H1 (cell line): ENCODE data around the gene SMARCC1. TPM values are rescaled to one million over a fixed set of nuclear protein-coding genes. Genes with fewer than 3 reads are reported as not detected.

Experiments used
- CTCF ChIA-PET: fragments of 300-600 bp; sonication (Branson Sonifier 250); formaldehyde crosslinking; loops from one replicate; lab custom pipeline; 2021; ENCODE audit not compliant: partially characterized antibody; lab: Charles Lee
- POLR2A ChIA-PET: fragments of 300-600 bp; sonication (Branson Sonifier 250); formaldehyde crosslinking; loops from one replicate; lab custom pipeline; 2021; ENCODE audit warnings: inconsistent platforms; ENCODE audit not compliant: partially characterized antibody; lab: Charles Lee
- DNase-seq, 2 experiments: peaks; one replicate each; pipeline versions ENCODE4 v3.0.0 to v3.0.0-alpha.2; 2010 to 2022; ENCODE audit warnings: low spot score in 2 of 2, low read depth in 1 of 2, mixed read lengths in 1 of 2
- FAIRE-seq: peaks from 2 replicates; lab custom pipeline; 2011; peaks lifted over from hg19 to GRCh38; lab: Jason Lieb, UNC
- H2AFZ ChIP-seq: 2 replicates; pipeline ENCODE4 v1.8.1; 2012; ENCODE audit warnings: low read length, inconsistent platforms
- H2AK5ac ChIP-seq: 2 replicates; pipeline ENCODE4 v1.6.1; 2013; ENCODE audit warnings: low read depth, low read length
- H2BK120ac ChIP-seq: replicated peaks from 2 replicates; pipeline ENCODE3; 2013; ENCODE audit warnings: low read depth, low read length, inconsistent platforms
- H2BK12ac ChIP-seq: 2 replicates; pipeline ENCODE4 v1.6.1; 2013; ENCODE audit warnings: low read depth, low read length
- H2BK15ac ChIP-seq: 2 replicates; pipeline ENCODE4 v1.6.1; 2013; ENCODE audit warnings: low read length
- H2BK20ac ChIP-seq: 2 replicates; pipeline ENCODE4 v1.6.1; 2013; ENCODE audit warnings: low read length
- H2BK5ac ChIP-seq: 2 replicates; pipeline ENCODE4 v1.6.1; 2013; ENCODE audit warnings: low read depth, low read length
- H3K14ac ChIP-seq: 2 replicates; pipeline ENCODE4 v1.6.1; 2013; ENCODE audit warnings: inconsistent platforms; ENCODE audit not compliant: insufficient read length
- H3K18ac ChIP-seq: 2 replicates; pipeline ENCODE4 v1.6.1; 2013; ENCODE audit warnings: low read length; ENCODE audit errors: extremely low read depth
- H3K23ac ChIP-seq: 2 replicates; pipeline ENCODE4 v1.6.1; 2013; ENCODE audit warnings: inconsistent platforms; ENCODE audit not compliant: insufficient read length
- H3K23me2 ChIP-seq: 2 replicates; pipeline ENCODE4 v1.6.1; 2013; ENCODE audit warnings: low read depth, low read length
- H3K27ac ChIP-seq: 2 replicates; pipeline ENCODE4 v1.6.1; 2011; ENCODE audit warnings: low read depth, low read length, inconsistent platforms
- H3K27me3 ChIP-seq, 4 experiments: replicated peaks in 1 of 4; 1 replicate in 1 of 4; 2 replicates in 3 of 4; pipeline versions ENCODE4 v1.6.1 to v1.8.1; 2011 to 2013; ENCODE audit warnings: low read length in 3 of 4, mild to moderate bottlenecking in 3 of 4, inconsistent platforms in 2 of 4, mixed read lengths in 2 of 4, moderate library complexity in 1 of 4; ENCODE audit not compliant: control insufficient read depth in 3 of 4, insufficient read depth in 3 of 4; ENCODE audit errors: extremely low read depth in 1 of 4
- H3K36me3 ChIP-seq, 4 experiments: 2 replicates each; pipeline versions ENCODE4 v1.6.1 to v1.8.1; 2011 to 2013; ENCODE audit warnings: mild to moderate bottlenecking in 4 of 4, low read length in 3 of 4, moderate library complexity in 2 of 4, control low read depth in 1 of 4, inconsistent platforms in 1 of 4; ENCODE audit not compliant: insufficient read depth in 4 of 4, control insufficient read depth in 2 of 4
- H3K4ac ChIP-seq: replicated peaks from 2 replicates; pipeline ENCODE3; 2013; ENCODE audit warnings: low read length, low read depth, mixed read lengths, inconsistent platforms; ENCODE audit not compliant: insufficient read length
- H3K4me1 ChIP-seq, 4 experiments: replicated peaks in 1 of 4; 1 replicate in 1 of 4; 2 replicates in 3 of 4; pipeline versions ENCODE4 v1.6.1 to v1.8.1; 2011 to 2013; ENCODE audit warnings: low read length in 3 of 4, inconsistent platforms in 2 of 4, mixed read lengths in 1 of 4; ENCODE audit not compliant: insufficient read depth in 4 of 4, control insufficient read depth in 3 of 4
- H3K4me2 ChIP-seq, 2 experiments: 2 replicates each; pipeline versions ENCODE4 v1.6.1 to v1.8.1; 2011 to 2013; ENCODE audit warnings: low read depth in 2 of 2, low read length in 2 of 2, control low read depth in 1 of 2, inconsistent platforms in 1 of 2, mild to moderate bottlenecking in 1 of 2; ENCODE audit not compliant: insufficient read depth in 1 of 2
- H3K4me3 ChIP-seq, 4 experiments: fragments of 200-600, 300-600 bp in 1 of 4; sonication (generic), shearing (Covaris generic), sonication (Bioruptor Twin) in 1 of 4; 2 replicates each; pipeline versions ENCODE4 v1.5.1 to v1.8.1; 2011 to 2016; ENCODE audit warnings: low read length in 4 of 4, low read depth in 3 of 4, control low read depth in 2 of 4, inconsistent platforms in 2 of 4, mild to moderate bottlenecking in 2 of 4, mixed read lengths in 1 of 4, moderate library complexity in 1 of 4; ENCODE audit not compliant: insufficient read depth in 2 of 4; ENCODE audit errors: extremely low read depth in 1 of 4
- H3K56ac ChIP-seq: replicated peaks from 2 replicates; pipeline ENCODE3; 2013; ENCODE audit warnings: low read depth, mild to moderate bottlenecking, mixed read lengths, low read length, inconsistent platforms; ENCODE audit not compliant: insufficient read length
- H3K79me1 ChIP-seq: 2 replicates; pipeline ENCODE4 v1.6.1; 2013; ENCODE audit warnings: low read depth, low read length, control low read depth
- H3K79me2 ChIP-seq, 2 experiments: 2 replicates each; pipeline versions ENCODE4 v1.6.1 to v1.8.1; 2012 to 2013; ENCODE audit warnings: low read length in 2 of 2, mild to moderate bottlenecking in 2 of 2, inconsistent platforms in 1 of 2; ENCODE audit not compliant: insufficient read depth in 2 of 2, control insufficient read depth in 1 of 2
- H3K9ac ChIP-seq, 4 experiments: replicated peaks in 1 of 4; 1 replicate in 1 of 4; 2 replicates in 3 of 4; pipeline versions ENCODE4 v1.6.1 to v1.8.1; 2011 to 2013; ENCODE audit warnings: low read depth in 3 of 4, low read length in 3 of 4, control low read depth in 2 of 4, mild to moderate bottlenecking in 2 of 4, moderate library complexity in 2 of 4, inconsistent platforms in 1 of 4; ENCODE audit errors: extremely low read depth in 1 of 4
- H3K9me3 ChIP-seq, 2 experiments: 2 replicates each; pipeline versions ENCODE4 v1.6.1 to v1.8.1; 2012 to 2013; ENCODE audit warnings: mild to moderate bottlenecking in 2 of 2, moderate library complexity in 2 of 2, control low read depth in 1 of 2, inconsistent platforms in 1 of 2, low read depth in 1 of 2, low read length in 1 of 2, mixed read lengths in 1 of 2; ENCODE audit not compliant: insufficient read depth in 2 of 2
- H4K20me1 ChIP-seq, 2 experiments: replicated peaks in 1 of 2; 2 replicates each; pipeline versions ENCODE3 to v1.8.1; 2011 to 2013; ENCODE audit warnings: inconsistent platforms in 2 of 2, low read length in 2 of 2, mild to moderate bottlenecking in 1 of 2; ENCODE audit not compliant: insufficient read depth in 2 of 2, control insufficient read depth in 1 of 2
- H4K5ac ChIP-seq: 2 replicates; pipeline ENCODE4 v1.6.1; 2013; ENCODE audit warnings: low read length, low read depth, mixed read lengths, inconsistent platforms; ENCODE audit not compliant: insufficient read length
- H4K8ac ChIP-seq: 2 replicates; pipeline ENCODE4 v1.8.0; 2013; ENCODE audit warnings: mild to moderate bottlenecking, moderate library complexity, low read length, inconsistent platforms; ENCODE audit not compliant: insufficient read depth; ENCODE audit errors: extremely low read depth
- H4K91ac ChIP-seq: replicated peaks from 2 replicates; pipeline ENCODE3; 2013; ENCODE audit warnings: low read length, mixed read lengths, inconsistent platforms; ENCODE audit not compliant: insufficient read length
- CREB1 ChIP-seq: IDR thresholded peaks from 2 replicates; pipeline ENCODE4 v1.6.1; 2012; ENCODE audit warnings: inconsistent platforms
- POLR2AphosphoS5 ChIP-seq: IDR thresholded peaks from 2 replicates; pipeline ENCODE4 v1.6.1; 2011; ENCODE audit warnings: low read depth, low read length
- TEAD4 ChIP-seq: IDR thresholded peaks from 2 replicates; pipeline ENCODE4 v1.6.1; 2012; ENCODE audit warnings: low read depth, low read length, inconsistent platforms, mixed read lengths
- WGBS, 2 experiments: shearing (Covaris generic) in 1 of 2; methylation state at CpG; one replicate each; pipeline versions ENCODE4 v1.1.6 to v1.1.7; 2013 to 2015; ENCODE audit warnings: low lambda C conversion rate in 2 of 2, mixed read lengths in 2 of 2, inconsistent platforms in 1 of 2, low coverage in 1 of 2, missing lambda C conversion rate in 1 of 2; ENCODE audit not compliant: insufficient replicate concordance in 2 of 2, insufficient coverage in 1 of 2, insufficient read length in 1 of 2; ENCODE audit errors: extremely low coverage in 1 of 2, missing lambda C conversion rate in 1 of 2; 5-methylcytosine and 5-hydroxymethylcytosine counted together
- polyA plus RNA-seq, 7 experiments: library from polyadenylated mRNA; depleted of rRNA in 3 of 7; stranded (reverse) in 5 of 7; unstranded in 2 of 7; fragments of >200 nt in 5 of 7; fragments of 200-250 nt in 2 of 7; gene quantifications; 1 replicate in 5 of 7; 2 replicates in 1 of 7; 4 replicates in 1 of 7; pipeline versions ENCODE4 v1.2.1 to v1.2.3, GENCODE V29; 2011 to 2013; ENCODE audit warnings: missing spikeins in 2 of 7, mixed read lengths in 2 of 7
- total RNA-seq: library from RNA; stranded (reverse); fragmentation: NEBNext Ultra II Directional; extraction: Animal tissue kit (Norgen Biotek cat#: 25700); gene quantifications from 2 replicates; pipeline ENCODE4 v1.2.1, GENCODE V29; 2021

The SMARCC1 gene
- total and polyA plus RNA-seq, 2 of the 8 experiments (the other 6 are each of a cell fraction or from before 2014, with no cell fraction given), result 64.1 to 335 TPM

- H3K18ac ChIP-seq, result no peak overlapping the region
- POLR2A ChIA-PET, result interaction anchor here (1.1 to 1.3 kb wide), 2 partner anchors 19 to 47 kb away, joined by 3 read pairs; no protein-coding TSS in a partner anchor
- no peak overlapping the region for H4K8ac ChIP-seq
- H3K4ac ChIP-seq, result no peak overlapping the region
- H4K91ac ChIP-seq, result no peak overlapping the region
- no peak overlapping the region for H3K14ac ChIP-seq
- no peak overlapping the region for H2BK5ac ChIP-seq
- no peak overlapping the region for H3K27ac ChIP-seq
- WGBS, 2 experiments, result 93% methylated on average over 4 of the region's 4 CpGs; no CpG with 5 or more reads in 1 of the 2 experiments
- no peak overlapping the region for H2AFZ ChIP-seq
- peaks cover 0 to 16% (median 8%) of the 10 kb centered on the region in 4 experiments; a peak in 5 of 8 replicates for H3K36me3 ChIP-seq
- DNase-seq (no peak), FAIRE-seq (no peak)
- TF ChIP-seq TEAD4 (no peak), POLR2AphosphoS5 (0 out of 2 replicates have a peak, but pooled peaks have one; percentile 45), CREB1 (no peak)
- H3K79me2 ChIP-seq, result no peaks in the 10 kb centered on the region
- no peak overlapping the region for H2BK15ac ChIP-seq
- peaks cover 7% of the 10 kb centered on the region; the same call in 1 of the 2 replicates for H3K23me2 ChIP-seq
- H2BK20ac ChIP-seq, result no peak overlapping the region
- no peaks in the 10 kb centered on the region for H3K9me3 ChIP-seq
- no peak overlapping the region for H3K4me2 ChIP-seq
- H3K4me1 ChIP-seq, result peaks cover 2 to 11% (median 4%) of the 10 kb centered on the region in 4 experiments; a peak in 5 of 7 replicates
- H3K27me3 ChIP-seq, result peaks cover 10 to 31% (median 24%) of the 10 kb centered on the region in 4 experiments
- no peak overlapping the region for H3K56ac ChIP-seq
- H3K79me1 ChIP-seq, result no peaks in the 10 kb centered on the region
- no peak overlapping the region for H3K9ac ChIP-seq
- H2BK120ac ChIP-seq, result no peak overlapping the region
- H4K20me1 ChIP-seq, result peaks cover 0 to 3% of the 10 kb centered on the region in 2 experiments
- H3K23ac ChIP-seq, result no peak overlapping the region
- H2BK12ac ChIP-seq, result no peak overlapping the region
- CTCF ChIA-PET, result interaction anchor here (1.6 kb wide), 1 partner anchor 59 kb away, joined by 6 read pairs; no protein-coding TSS in a partner anchor
- H3K4me3 ChIP-seq, result no peak overlapping the region
- H2AK5ac ChIP-seq, result no peak overlapping the region
- no peak overlapping the region for H4K5ac ChIP-seq
These were observed 199.9 kb downstream of the SMARCC1 start for GRCh38 chr3:47581835-47582234.
